WTC11 (cell line): ENCODE measurements around the gene ANKRD24. TPM values are rescaled to one million over a fixed set of nuclear protein-coding genes. Genes with fewer than 3 reads are reported as not detected.
A peak's percentile ranks its signal among the peaks of the same experiment; 100 is the strongest.

Experiments used
- ATAC-seq: fragments of 200-7000 bp; cut with Tn5 transposase; 2 replicates; pipeline ENCODE4 v1.10.0; 2021; ENCODE audit warnings: mild to moderate bottlenecking, moderate library complexity
- CTCF ChIA-PET: fragments of 300-600 bp; sonication (Branson Sonifier 250); formaldehyde crosslinking; loops from one replicate; lab custom pipeline; 2021; ENCODE audit warnings: antibody characterized with exemption; lab: Charles Lee
- POLR2A ChIA-PET: fragments of 350-600 bp; sonication (Branson Sonifier 250); formaldehyde crosslinking; loops from one replicate; lab custom pipeline; 2021; ENCODE audit warnings: antibody characterized with exemption; lab: Charles Lee
- DNase-seq: peaks from one replicate; pipeline ENCODE4 v3.0.0; 2021; ENCODE audit warnings: low spot score
- H3K27ac Mint-ChIP-seq: 2 replicates; pipeline ENCODE4 v1.8.0; 2021; ENCODE audit warnings: mixed read lengths
- H3K27me3 Mint-ChIP-seq: 2 replicates; pipeline ENCODE4 v1.8.0; 2021; ENCODE audit warnings: low read depth, mild to moderate bottlenecking, moderate library complexity, mixed read lengths
- H3K36me3 Mint-ChIP-seq: 2 replicates; pipeline ENCODE4 v1.8.0; 2021; ENCODE audit warnings: mixed read lengths
- H3K4me1 Mint-ChIP-seq: 2 replicates; pipeline ENCODE4 v1.8.0; 2022; ENCODE audit warnings: mixed read lengths
- H3K4me3 Mint-ChIP-seq: 2 replicates; pipeline ENCODE4 v1.8.0; 2021; ENCODE audit warnings: mild to moderate bottlenecking, moderate library complexity, mixed read lengths
- H3K9me3 Mint-ChIP-seq: 2 replicates; pipeline ENCODE4 v1.8.0; 2021; ENCODE audit warnings: mixed read lengths
- AR ChIP-seq: fragments of 250-450 bp; sonication (Bioruptor Pico); IDR thresholded peaks from 2 replicates; pipeline ENCODE4 v1.9.0; 2021; ENCODE audit warnings: mild to moderate bottlenecking
- CREB1 ChIP-seq: sonication (generic); formaldehyde crosslinking; IDR thresholded peaks from 2 replicates; pipeline ENCODE4 v1.8.0; 2023; ENCODE audit warnings: mild to moderate bottlenecking, missing genetic modification reagents
- CREM ChIP-seq: sonication (generic); formaldehyde crosslinking; IDR thresholded peaks from 2 replicates; pipeline ENCODE4 v1.8.1; 2022; ENCODE audit warnings: mild to moderate bottlenecking, missing genetic modification reagents, moderate library complexity
- E2F4 ChIP-seq: sonication (generic); formaldehyde crosslinking; IDR thresholded peaks from 2 replicates; pipeline ENCODE4 v1.8.1; 2022; ENCODE audit warnings: low read depth, mild to moderate bottlenecking, moderate library complexity, missing genetic modification reagents, borderline replicate concordance
- ELF4 ChIP-seq: sonication (generic); formaldehyde crosslinking; IDR thresholded peaks from 2 replicates; pipeline ENCODE4 v1.8.1; 2022; ENCODE audit warnings: low read depth, mild to moderate bottlenecking, moderate library complexity, missing genetic modification reagents
- ETV6 ChIP-seq: sonication (generic); formaldehyde crosslinking; IDR thresholded peaks from 2 replicates; pipeline ENCODE4 v1.8.1; 2022; ENCODE audit warnings: mild to moderate bottlenecking, missing genetic modification reagents
- FOXK1 ChIP-seq: sonication (generic); formaldehyde crosslinking; IDR thresholded peaks from 2 replicates; pipeline ENCODE4 v1.8.0; 2022; ENCODE audit warnings: mild to moderate bottlenecking, moderate library complexity, missing genetic modification reagents
- GTF2I ChIP-seq: fragments of 250-450 bp; sonication (Bioruptor Pico); conservative IDR thresholded peaks from 2 replicates; pipeline ENCODE4 v1.4.0; 2021; ENCODE audit warnings: mild to moderate bottlenecking
- HMGA2 ChIP-seq: fragments of 250-450 bp; sonication (Bioruptor Pico); IDR thresholded peaks from 2 replicates; pipeline ENCODE4 v1.4.0; 2021; ENCODE audit warnings: mild to moderate bottlenecking, moderate library complexity
- IRF2 ChIP-seq: sonication (generic); formaldehyde crosslinking; IDR thresholded peaks from 2 replicates; pipeline ENCODE4 v1.8.0; 2022; ENCODE audit warnings: low read depth, missing genetic modification reagents, borderline replicate concordance
- JUN ChIP-seq: sonication (generic); formaldehyde crosslinking; IDR thresholded peaks from 2 replicates; pipeline ENCODE4 v1.8.0; 2023; ENCODE audit warnings: mild to moderate bottlenecking, missing genetic modification reagents
- PRRX2 ChIP-seq: fragments of 250-450 bp; sonication (Bioruptor Pico); IDR thresholded peaks from 2 replicates; pipeline ENCODE4 v1.8.0; 2021; ENCODE audit warnings: mild to moderate bottlenecking
- RELA ChIP-seq: sonication (generic); formaldehyde crosslinking; IDR thresholded peaks from 2 replicates; pipeline ENCODE4 v1.8.1; 2022; ENCODE audit warnings: missing genetic modification reagents, mild to moderate bottlenecking, borderline replicate concordance
- SP1 ChIP-seq: sonication (generic); formaldehyde crosslinking; conservative IDR thresholded peaks from 2 replicates; pipeline ENCODE4 v1.8.1; 2022; ENCODE audit warnings: missing genetic modification reagents
- USF1 ChIP-seq: sonication (generic); formaldehyde crosslinking; IDR thresholded peaks from 2 replicates; pipeline ENCODE4 v1.8.0; 2022; ENCODE audit warnings: mild to moderate bottlenecking, missing genetic modification reagents
- ZNF138 ChIP-seq: sonication (generic); formaldehyde crosslinking; conservative IDR thresholded peaks from 2 replicates; pipeline ENCODE4 v1.8.1; 2022; ENCODE audit warnings: mild to moderate bottlenecking, moderate library complexity, missing genetic modification reagents
- ZNF219 ChIP-seq: sonication (generic); formaldehyde crosslinking; IDR thresholded peaks from 2 replicates; pipeline ENCODE4 v1.8.0; 2023; ENCODE audit warnings: missing genetic modification reagents, mild to moderate bottlenecking, borderline replicate concordance
- ZNF232 ChIP-seq: sonication (generic); formaldehyde crosslinking; IDR thresholded peaks from 2 replicates; pipeline ENCODE4 v1.8.0; 2022; ENCODE audit warnings: mild to moderate bottlenecking, missing genetic modification reagents
- ZNF317 ChIP-seq: sonication (generic); formaldehyde crosslinking; IDR thresholded peaks from 2 replicates; pipeline ENCODE4 v1.8.1; 2023; ENCODE audit warnings: low read depth, mild to moderate bottlenecking, moderate library complexity, missing genetic modification reagents, borderline replicate concordance
- ZNF396 ChIP-seq: fragments of 250-450 bp; sonication (Bioruptor Pico); IDR thresholded peaks from 2 replicates; pipeline ENCODE4 v1.8.0; 2021; ENCODE audit warnings: mild to moderate bottlenecking, moderate library complexity, borderline replicate concordance
- total RNA-seq: library from RNA; stranded (reverse); gene quantifications from 3 replicates; pipeline ENCODE4 v1.2.3, GENCODE V29; 2021
- TF ChIP-seq, protein P1 (sequence below): fragments of 250-450 bp; sonication (Bioruptor Pico); IDR thresholded peaks from 2 replicates; pipeline ENCODE4 v1.9.0; 2021; ENCODE audit warnings: moderate library complexity, mild to moderate bottlenecking, inconsistent platforms, borderline replicate concordance
- TF ChIP-seq, protein P2 (sequence below): sonication (generic); formaldehyde crosslinking; IDR thresholded peaks from 2 replicates; pipeline ENCODE4 v1.8.0; 2022; ENCODE audit warnings: mild to moderate bottlenecking, missing genetic modification reagents
- TF ChIP-seq, protein P3 (sequence below): sonication (generic); formaldehyde crosslinking; IDR thresholded peaks from 2 replicates; pipeline ENCODE4 v1.8.1; 2023; ENCODE audit warnings: mild to moderate bottlenecking, missing genetic modification reagents, moderate library complexity

ANKRD24 gene
- total RNA-seq, 1 experiment from 2014 or later = 11.3 TPM

DNA sequence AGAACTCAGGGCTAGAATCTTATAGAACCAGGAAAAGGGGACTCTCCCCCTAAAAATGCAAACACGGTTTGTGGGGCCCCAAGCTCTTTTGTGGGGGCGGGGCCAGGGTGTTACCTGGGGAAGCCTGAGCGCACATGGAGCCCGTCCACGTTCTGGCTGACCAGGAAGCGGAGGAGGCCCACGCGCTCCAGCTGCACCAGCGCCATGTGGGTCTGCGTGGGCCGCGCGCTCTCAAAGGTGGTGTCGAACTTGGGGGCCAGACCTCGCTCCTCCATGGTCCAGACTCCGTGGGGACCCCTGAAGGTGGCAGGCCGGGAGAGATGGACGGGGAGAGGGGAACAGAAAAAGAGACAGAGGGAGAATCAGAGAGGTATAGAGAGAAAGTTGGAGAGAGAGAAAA, 3.5 kb upstream of the ANKRD24 start:
- ATAC-seq = no peak
- Mint-ChIP-seq H3K36me3 (no peaks in the 10 kb centered on the region; the same call in 1 of the 2 replicates), H3K4me3 (no peak overlapping the region), H3K27ac (no peak overlapping the region), H3K4me1 (peaks cover 15% of the 10 kb centered on the region), H3K27me3 (no peaks in the 10 kb centered on the region; the same call in 1 of the 2 replicates), H3K9me3 (no peaks in the 10 kb centered on the region)
- CTCF ChIA-PET = interaction anchor here (0.6 kb wide), 1 partner anchor 191 kb away, joined by 3 read pairs; no protein-coding TSS in a partner anchor
- TF ChIP-seq ELF4 (CRISPR knock-in tag) (no peak), ZNF219 (CRISPR knock-in tag) (no peak), USF1 (CRISPR knock-in tag) (no peak), ZNF138 (CRISPR knock-in tag) (no peak), AR (CRISPR knock-in tag) (no peak), ZNF232 (CRISPR knock-in tag) (no peak), RELA (CRISPR knock-in tag) (no peak), SP1 (no peak)
- TF ChIP-seq, protein P1, sequence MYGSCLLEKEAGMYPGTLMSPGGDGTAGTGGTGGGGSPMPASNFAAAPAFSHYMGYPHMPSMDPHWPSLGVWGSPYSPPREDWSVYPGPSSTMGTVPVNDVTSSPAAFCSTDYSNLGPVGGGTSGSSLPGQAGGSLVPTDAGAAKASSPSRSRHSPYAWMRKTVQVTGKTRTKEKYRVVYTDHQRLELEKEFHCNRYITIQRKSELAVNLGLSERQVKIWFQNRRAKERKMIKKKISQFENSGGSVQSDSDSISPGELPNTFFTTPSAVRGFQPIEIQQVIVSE (CRISPR knock-in tag) = no peak
- TF ChIP-seq, protein P2, sequence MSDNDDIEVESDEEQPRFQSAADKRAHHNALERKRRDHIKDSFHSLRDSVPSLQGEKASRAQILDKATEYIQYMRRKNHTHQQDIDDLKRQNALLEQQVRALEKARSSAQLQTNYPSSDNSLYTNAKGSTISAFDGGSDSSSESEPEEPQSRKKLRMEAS = no peak
- DNase-seq = no peak
- POLR2A ChIA-PET = no interaction called here

GRCh38 chr19:4181053-4181508, 1.4 kb upstream of the ANKRD24 start:
- H3K36me3 Mint-ChIP-seq = no peaks in the 10 kb centered on the region; the same call in 1 of the 2 replicates
- no peak for DNase-seq
- H3K4me1 Mint-ChIP-seq = peaks cover 15% of the 10 kb centered on the region
- POLR2A ChIA-PET = no interaction called here
- peak overlapping the region; percentile 96 for H3K4me3 Mint-ChIP-seq
- no peaks in the 10 kb centered on the region; the same call in 1 of the 2 replicates for H3K27me3 Mint-ChIP-seq
- no peak for TF ChIP-seq JUN (CRISPR knock-in tag)
- TF ChIP-seq E2F4 (CRISPR knock-in tag) = no peak
- no peak for TF ChIP-seq ZNF317 (CRISPR knock-in tag)
- no peak for TF ChIP-seq CREB1 (CRISPR knock-in tag)
- TF ChIP-seq HMGA2 (CRISPR knock-in tag) = no peak
- no peak for TF ChIP-seq PRRX2
- TF ChIP-seq ETV6 = no peak
- TF ChIP-seq GTF2I (CRISPR knock-in tag) = no peak
- TF ChIP-seq FOXK1 = no peak
- TF ChIP-seq ZNF396 = no peak
- no peak for TF ChIP-seq CREM (CRISPR knock-in tag)
- TF ChIP-seq IRF2 (CRISPR knock-in tag) = no peak
- TF ChIP-seq, protein P3, sequence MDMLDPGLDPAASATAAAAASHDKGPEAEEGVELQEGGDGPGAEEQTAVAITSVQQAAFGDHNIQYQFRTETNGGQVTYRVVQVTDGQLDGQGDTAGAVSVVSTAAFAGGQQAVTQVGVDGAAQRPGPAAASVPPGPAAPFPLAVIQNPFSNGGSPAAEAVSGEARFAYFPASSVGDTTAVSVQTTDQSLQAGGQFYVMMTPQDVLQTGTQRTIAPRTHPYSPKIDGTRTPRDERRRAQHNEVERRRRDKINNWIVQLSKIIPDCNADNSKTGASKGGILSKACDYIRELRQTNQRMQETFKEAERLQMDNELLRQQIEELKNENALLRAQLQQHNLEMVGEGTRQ (CRISPR knock-in tag) = no peak
- no peaks in the 10 kb centered on the region for H3K9me3 Mint-ChIP-seq
- ATAC-seq = no peak
- H3K27ac Mint-ChIP-seq = peak overlapping the region; percentile 45; the same call in 1 of the 2 replicates
- CTCF ChIA-PET = no interaction called here
